HepG2 (cell line): ENCODE data around the gene RXYLT1. TPM values are rescaled to one million over a fixed set of nuclear protein-coding genes. Genes with fewer than 3 reads are reported as not detected.

Source experiments
- AHR ChIP-seq: IDR thresholded peaks from 2 replicates; pipeline ENCODE4 v1.6.1; 2018; ENCODE audit warnings: missing genetic modification reagents, missing compliant biosample characterization
- CAMTA2 ChIP-seq: sonication (generic); formaldehyde crosslinking; IDR thresholded peaks from 2 replicates; pipeline ENCODE4 v1.4.0; 2020; ENCODE audit warnings: mild to moderate bottlenecking, missing genetic modification reagents, borderline replicate concordance
- DDIT3 ChIP-seq: sonication (generic); formaldehyde crosslinking; IDR thresholded peaks from 2 replicates; pipeline ENCODE4 v1.4.0; 2020; ENCODE audit warnings: mild to moderate bottlenecking, missing genetic modification reagents
- DNMT1 ChIP-seq: sonication (generic); formaldehyde crosslinking; IDR thresholded peaks from 2 replicates; pipeline ENCODE4 v1.5.1; 2020; ENCODE audit warnings: mild to moderate bottlenecking, missing genetic modification reagents
- NFE2L1 ChIP-seq: sonication (generic); formaldehyde crosslinking; IDR thresholded peaks from 2 replicates; pipeline ENCODE4 v1.4.0; 2020; ENCODE audit warnings: missing genetic modification reagents, mild to moderate bottlenecking, borderline replicate concordance
- RAD51 ChIP-seq: fragments of 450-650 bp; IDR thresholded peaks from 2 replicates; pipeline ENCODE4 v1.6.1; 2016; ENCODE audit warnings: borderline replicate concordance
- RFXANK ChIP-seq: IDR thresholded peaks from 2 replicates; pipeline ENCODE4 v1.6.1; 2016
- RNF2 ChIP-seq: fragments of 450-650 bp; conservative IDR thresholded peaks from 2 replicates; pipeline ENCODE4 v1.6.1; 2016; ENCODE audit warnings: low read depth
- TP53 ChIP-seq: sonication (generic); formaldehyde crosslinking; conservative IDR thresholded peaks from 2 replicates; pipeline ENCODE4 v1.4.0; 2020; ENCODE audit warnings: missing genetic modification reagents
- ZBTB1 ChIP-seq: sonication (generic); formaldehyde crosslinking; IDR thresholded peaks from 2 replicates; pipeline ENCODE4 v1.4.0; 2020; ENCODE audit warnings: missing genetic modification reagents, borderline replicate concordance
- ZNF138 ChIP-seq: sonication (generic); formaldehyde crosslinking; IDR thresholded peaks from 2 replicates; pipeline ENCODE4 v1.5.0; 2020; ENCODE audit warnings: mild to moderate bottlenecking, low read depth, missing genetic modification reagents
- ZNF329 ChIP-seq: sonication (generic); formaldehyde crosslinking; IDR thresholded peaks from 2 replicates; pipeline ENCODE4 v1.9.0; 2021; ENCODE audit warnings: low read depth, mild to moderate bottlenecking, missing genetic modification reagents
- ZNF44 ChIP-seq: sonication (generic); formaldehyde crosslinking; IDR thresholded peaks from 2 replicates; pipeline ENCODE4 v1.5.1; 2020; ENCODE audit warnings: mild to moderate bottlenecking, missing genetic modification reagents
- ZNF556 ChIP-seq: sonication (generic); formaldehyde crosslinking; IDR thresholded peaks from 2 replicates; pipeline ENCODE4 v1.4.0; 2020; ENCODE audit warnings: mild to moderate bottlenecking, missing genetic modification reagents, borderline replicate concordance
- ZNF598 ChIP-seq: sonication (generic); formaldehyde crosslinking; IDR thresholded peaks from 2 replicates; pipeline ENCODE4 v1.5.1; 2020; ENCODE audit warnings: mild to moderate bottlenecking, missing genetic modification reagents, borderline replicate concordance
- ZNF614 ChIP-seq: IDR thresholded peaks from 2 replicates; pipeline ENCODE4 v1.6.1; 2018; ENCODE audit warnings: missing biosample characterization, missing genetic modification reagents, inconsistent platforms, borderline replicate concordance
- polyA plus RNA-seq, 8 experiments: library from polyadenylated mRNA; depleted of rRNA in 3 of 8; stranded (reverse) in 7 of 8; unstranded in 1 of 8; fragments of >200 nt; fragmentation: Illumina TruSeq in 4 of 8; extraction: Trizol in 4 of 8; gene quantifications; 2 replicates each; pipeline versions ENCODE4 v1.2.1 to v1.2.3, GENCODE V29; 2011 to 2016; ENCODE audit warnings: low read depth in 4 of 8, missing spikeins in 1 of 8, mixed read lengths in 1 of 8; ENCODE audit not compliant: insufficient read depth in 1 of 8
- total RNA-seq, 5 experiments: library from RNA; depleted of rRNA; stranded (reverse); fragments of >200 nt; fragmentation: Illumina TruSeq; extraction: Trizol; gene quantifications; 2 replicates each; pipeline ENCODE4 v1.2.3, GENCODE V29; 2016; ENCODE audit warnings: low read depth in 1 of 5
- TF ChIP-seq, protein P1 (sequence below): IDR thresholded peaks from 2 replicates; pipeline ENCODE4 v1.6.1; 2018; ENCODE audit warnings: missing genetic modification reagents, mild to moderate bottlenecking, missing compliant biosample characterization
- TF ChIP-seq, protein P2 (sequence below): sonication (generic); formaldehyde crosslinking; IDR thresholded peaks from 2 replicates; pipeline ENCODE4 v1.5.1; 2020; ENCODE audit warnings: missing genetic modification reagents, mild to moderate bottlenecking, borderline replicate concordance
- TF ChIP-seq, protein P3 (sequence below): sonication (generic); formaldehyde crosslinking; IDR thresholded peaks from 2 replicates; pipeline ENCODE4 v1.5.1; 2020; ENCODE audit warnings: mild to moderate bottlenecking, missing genetic modification reagents, borderline replicate concordance

The RXYLT1 gene
- total and polyA plus RNA-seq, 2 of the 13 experiments (the other 11 are each of a cell fraction or from before 2014, with no cell fraction given) = 8.3 to 15.5 TPM

GRCh38 chr12:63779498-63780481 lies at the start of gene RXYLT1 (continued):
- TF ChIP-seq NFE2L1 (no peak), TP53 (no peak), CAMTA2 (CRISPR knock-in tag) (0 out of 2 replicates have a peak, but pooled peaks have one; percentile 34), ZBTB1 (CRISPR knock-in tag) (no peak), ZNF138 (CRISPR knock-in tag) (no peak), RNF2 (peak; percentile 40), RFXANK (no peak), DNMT1 (CRISPR knock-in tag) (no peak), ZNF614 (CRISPR knock-in tag) (0 out of 2 replicates have a peak, but pooled peaks have one; percentile 14), ZNF598 (peak; percentile 57; the same call in 1 of the 2 replicates), ZNF44 (CRISPR knock-in tag) (peak; percentile 17; the same call in 1 of the 2 replicates), ZNF556 (CRISPR knock-in tag) (no peak), RAD51 (no peak), AHR (CRISPR knock-in tag) (0 out of 2 replicates have a peak, but pooled peaks have one; percentile 38), DDIT3 (no peak), ZNF329 (peak; percentile 56; the same call in 1 of the 2 replicates)
- TF ChIP-seq, protein P1, sequence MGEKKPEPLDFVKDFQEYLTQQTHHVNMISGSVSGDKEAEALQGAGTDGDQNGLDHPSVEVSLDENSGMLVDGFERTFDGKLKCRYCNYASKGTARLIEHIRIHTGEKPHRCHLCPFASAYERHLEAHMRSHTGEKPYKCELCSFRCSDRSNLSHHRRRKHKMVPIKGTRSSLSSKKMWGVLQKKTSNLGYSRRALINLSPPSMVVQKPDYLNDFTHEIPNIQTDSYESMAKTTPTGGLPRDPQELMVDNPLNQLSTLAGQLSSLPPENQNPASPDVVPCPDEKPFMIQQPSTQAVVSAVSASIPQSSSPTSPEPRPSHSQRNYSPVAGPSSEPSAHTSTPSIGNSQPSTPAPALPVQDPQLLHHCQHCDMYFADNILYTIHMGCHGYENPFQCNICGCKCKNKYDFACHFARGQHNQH (CRISPR knock-in tag) = peak; percentile 60; the same call in 1 of the 2 replicates
- TF ChIP-seq, protein P2, sequence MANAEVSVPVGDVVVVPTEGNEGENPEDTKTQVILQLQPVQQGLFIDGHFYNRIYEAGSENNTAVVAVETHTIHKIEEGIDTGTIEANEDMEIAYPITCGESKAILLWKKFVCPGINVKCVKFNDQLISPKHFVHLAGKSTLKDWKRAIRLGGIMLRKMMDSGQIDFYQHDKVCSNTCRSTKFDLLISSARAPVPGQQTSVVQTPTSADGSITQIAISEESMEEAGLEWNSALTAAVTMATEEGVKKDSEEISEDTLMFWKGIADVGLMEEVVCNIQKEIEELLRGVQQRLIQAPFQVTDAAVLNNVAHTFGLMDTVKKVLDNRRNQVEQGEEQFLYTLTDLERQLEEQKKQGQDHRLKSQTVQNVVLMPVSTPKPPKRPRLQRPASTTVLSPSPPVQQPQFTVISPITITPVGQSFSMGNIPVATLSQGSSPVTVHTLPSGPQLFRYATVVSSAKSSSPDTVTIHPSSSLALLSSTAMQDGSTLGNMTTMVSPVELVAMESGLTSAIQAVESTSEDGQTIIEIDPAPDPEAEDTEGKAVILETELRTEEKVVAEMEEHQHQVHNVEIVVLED (CRISPR knock-in tag) = peak; percentile 37; the same call in 1 of the 2 replicates
- TF ChIP-seq, protein P3, sequence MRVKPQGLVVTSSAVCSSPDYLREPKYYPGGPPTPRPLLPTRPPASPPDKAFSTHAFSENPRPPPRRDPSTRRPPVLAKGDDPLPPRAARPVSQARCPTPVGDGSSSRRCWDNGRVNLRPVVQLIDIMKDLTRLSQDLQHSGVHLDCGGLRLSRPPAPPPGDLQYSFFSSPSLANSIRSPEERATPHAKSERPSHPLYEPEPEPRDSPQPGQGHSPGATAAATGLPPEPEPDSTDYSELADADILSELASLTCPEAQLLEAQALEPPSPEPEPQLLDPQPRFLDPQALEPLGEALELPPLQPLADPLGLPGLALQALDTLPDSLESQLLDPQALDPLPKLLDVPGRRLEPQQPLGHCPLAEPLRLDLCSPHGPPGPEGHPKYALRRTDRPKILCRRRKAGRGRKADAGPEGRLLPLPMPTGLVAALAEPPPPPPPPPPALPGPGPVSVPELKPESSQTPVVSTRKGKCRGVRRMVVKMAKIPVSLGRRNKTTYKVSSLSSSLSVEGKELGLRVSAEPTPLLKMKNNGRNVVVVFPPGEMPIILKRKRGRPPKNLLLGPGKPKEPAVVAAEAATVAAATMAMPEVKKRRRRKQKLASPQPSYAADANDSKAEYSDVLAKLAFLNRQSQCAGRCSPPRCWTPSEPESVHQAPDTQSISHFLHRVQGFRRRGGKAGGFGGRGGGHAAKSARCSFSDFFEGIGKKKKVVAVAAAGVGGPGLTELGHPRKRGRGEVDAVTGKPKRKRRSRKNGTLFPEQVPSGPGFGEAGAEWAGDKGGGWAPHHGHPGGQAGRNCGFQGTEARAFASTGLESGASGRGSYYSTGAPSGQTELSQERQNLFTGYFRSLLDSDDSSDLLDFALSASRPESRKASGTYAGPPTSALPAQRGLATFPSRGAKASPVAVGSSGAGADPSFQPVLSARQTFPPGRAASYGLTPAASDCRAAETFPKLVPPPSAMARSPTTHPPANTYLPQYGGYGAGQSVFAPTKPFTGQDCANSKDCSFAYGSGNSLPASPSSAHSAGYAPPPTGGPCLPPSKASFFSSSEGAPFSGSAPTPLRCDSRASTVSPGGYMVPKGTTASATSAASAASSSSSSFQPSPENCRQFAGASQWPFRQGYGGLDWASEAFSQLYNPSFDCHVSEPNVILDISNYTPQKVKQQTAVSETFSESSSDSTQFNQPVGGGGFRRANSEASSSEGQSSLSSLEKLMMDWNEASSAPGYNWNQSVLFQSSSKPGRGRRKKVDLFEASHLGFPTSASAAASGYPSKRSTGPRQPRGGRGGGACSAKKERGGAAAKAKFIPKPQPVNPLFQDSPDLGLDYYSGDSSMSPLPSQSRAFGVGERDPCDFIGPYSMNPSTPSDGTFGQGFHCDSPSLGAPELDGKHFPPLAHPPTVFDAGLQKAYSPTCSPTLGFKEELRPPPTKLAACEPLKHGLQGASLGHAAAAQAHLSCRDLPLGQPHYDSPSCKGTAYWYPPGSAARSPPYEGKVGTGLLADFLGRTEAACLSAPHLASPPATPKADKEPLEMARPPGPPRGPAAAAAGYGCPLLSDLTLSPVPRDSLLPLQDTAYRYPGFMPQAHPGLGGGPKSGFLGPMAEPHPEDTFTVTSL (CRISPR knock-in tag) = no peak; the same call in 1 of the 2 replicates
